Smooth muscle cell of the coronary artery (primary cell): Measurements from ENCODE around the gene STK17A. TPM values are rescaled to one million over a fixed set of nuclear protein-coding genes. Genes with fewer than 3 reads are reported as not detected.

ENCODE experiments used
- total RNA-seq: library from RNA; depleted of rRNA; stranded (reverse); fragments of >200 nt; gene quantifications from 2 replicates; pipeline ENCODE4 v1.2.3, GENCODE V29; 2014; ENCODE audit warnings: low replicate concordance

STK17A gene
- 10.4 and 39.2 TPM in 2 replicates for total RNA-seq

GRCh38 chr7:43582503-43583423 is at the start of gene STK17A:
TSS of gene STK17A (plus strand) at chr7:43583108. CDS start at chr7:43583244, 136 bp downstream.

Other genes with a start within 250 kb of the STK17A start
- gene COA1, start 146.4 kb downstream of the STK17A start, total RNA-seq, result 18.4 and 41.0 TPM in 2 replicates
- gene BLVRA, start 175.6 kb downstream of the STK17A start, total RNA-seq, result 22.7 and 32.6 TPM in 2 replicates